Measurements from ENCODE around the gene CFD. TPM values are rescaled to one million over a fixed set of nuclear protein-coding genes. Genes with fewer than 3 reads are reported as not detected.

Gene CFD
- total RNA-seq, 2 experiments from 2014 or later, result 0.35 TPM; not detected in 1

DNA sequence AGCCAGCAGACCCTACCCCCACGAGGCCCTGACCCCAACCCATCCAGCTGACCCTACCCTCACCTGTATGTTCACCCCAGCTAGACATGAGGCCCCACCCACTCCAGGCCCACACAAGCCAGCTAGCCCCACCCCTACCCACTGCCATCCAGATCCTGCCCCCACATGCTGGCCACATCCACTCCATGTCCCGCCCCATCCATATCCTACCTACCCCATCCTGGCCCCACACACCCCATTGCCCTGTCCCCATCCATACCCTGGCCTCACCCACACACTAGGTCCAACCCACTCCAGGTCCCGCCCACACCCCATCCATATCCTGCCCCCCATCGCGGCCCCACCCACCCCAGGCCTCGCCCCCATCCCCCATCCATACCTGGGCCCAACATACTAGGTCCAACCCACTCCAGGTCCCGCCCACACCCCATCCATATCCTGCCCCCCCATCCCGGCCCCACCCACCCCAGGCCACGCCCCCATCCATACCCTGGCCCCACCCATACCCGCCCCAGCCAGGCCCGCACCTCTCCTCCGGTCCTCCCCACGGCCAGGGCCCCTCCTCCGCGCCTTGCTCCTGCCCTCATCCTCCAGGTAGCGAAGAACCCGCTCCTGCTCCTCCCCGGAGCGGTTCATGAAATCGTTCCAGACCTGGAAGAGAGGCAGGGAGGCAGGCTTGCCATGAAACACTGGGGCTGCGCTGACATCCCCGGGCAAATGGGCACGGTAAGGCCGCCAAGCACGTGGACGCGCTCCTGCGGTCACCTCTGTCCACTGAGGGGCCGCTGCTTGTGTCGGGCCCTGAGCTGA, 41.0 kb downstream of the CFD start:
- Histone ChIP-seq H3K4me2 (ENCODE audit: low read length) (no peak overlapping the region), H3K9me3 (ENCODE audit: low read length) (no peaks in the 10 kb centered on the region), H4K20me1 (ENCODE audit: insufficient read depth, low read length) (no peaks in the 10 kb centered on the region), H2AFZ (ENCODE audit: low read length) (no peak overlapping the region), H3K4me3 (ENCODE audit: low read depth, low read length, poor library complexity, severe bottlenecking) (no peak overlapping the region), H3K36me3 (ENCODE audit: insufficient read depth, low read length) (peaks cover 17% of the 10 kb centered on the region; the same call in 1 of the 2 replicates), H3K27ac (ENCODE audit: low read depth, low read length, poor library complexity, severe bottlenecking) (no peak overlapping the region), H3K79me2 (ENCODE audit: insufficient read depth, low read depth, low read length) (no peaks in the 10 kb centered on the region), H3K4me1 (ENCODE audit: insufficient read depth, low read length, poor library complexity, severe bottlenecking) (peaks cover 24% of the 10 kb centered on the region), H3K9me2 (ENCODE audit: insufficient read depth, low read length) (no peaks in the 10 kb centered on the region)
- intact Hi-C loops (cut with micrococcal nuclease; ENCODE audit: unreplicated experiment), result no loop called here
- TF ChIP-seq EZH2phosphoT487 (IDR thresholded peaks at IDR 0.05; ENCODE audit: borderline replicate concordance, low read depth, low read length), result no peak
- DNase-seq (ENCODE audit: low spot score), result peak; percentile 54
- CTCF ChIA-PET (ENCODE audit: unreplicated experiment), result interaction anchor here (0.5 kb wide), 1 partner anchor 109 kb away, joined by 3 read pairs; no protein-coding TSS in a partner anchor
- BruUV-seq (replicated peaks), result no TSS peak
- POLR2A ChIA-PET, result no interaction called here

DNA sequence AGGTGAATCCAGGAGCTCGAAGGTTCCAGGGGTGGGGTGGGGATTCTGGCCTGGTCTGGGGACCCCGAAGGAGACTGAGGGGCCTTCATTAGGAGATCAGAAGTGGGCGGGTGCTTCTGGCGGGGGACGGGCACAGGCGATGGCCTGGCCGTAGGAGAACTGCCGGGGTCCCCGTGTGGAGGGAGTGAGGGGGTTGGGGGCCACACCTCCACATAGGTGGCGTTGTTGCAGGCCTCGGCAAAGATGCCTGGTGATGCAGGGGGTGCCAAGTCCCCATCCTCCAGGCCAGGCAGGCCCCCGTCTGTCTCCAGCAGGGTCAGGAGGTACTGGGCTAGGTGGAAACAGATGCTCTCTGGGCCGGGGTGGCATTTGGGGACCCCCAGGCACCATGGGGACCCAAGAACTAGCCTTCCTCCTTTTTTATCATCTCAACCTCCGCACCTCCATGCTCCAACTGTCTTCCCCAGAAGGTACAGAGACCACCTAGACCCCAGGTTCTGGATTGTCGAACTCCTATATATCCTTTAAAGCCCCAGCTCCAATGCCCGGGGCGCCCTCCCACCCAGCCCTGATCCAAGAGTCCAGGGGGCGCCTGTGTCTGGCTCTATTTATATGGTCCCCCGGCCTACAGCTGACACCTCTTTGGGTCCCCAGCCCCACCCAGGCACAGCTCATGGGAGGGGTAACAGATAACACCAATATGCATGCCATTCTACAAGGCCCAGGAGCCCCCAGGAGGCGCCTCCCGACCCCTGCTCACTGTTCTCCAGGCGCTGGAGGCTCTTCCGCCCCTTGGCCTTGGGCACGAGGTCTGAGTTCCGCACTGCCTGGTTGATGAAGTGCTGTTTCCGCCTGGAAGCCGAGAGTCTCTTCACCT, 42.0 kb downstream of the CFD start:
- intact Hi-C loops (cut with micrococcal nuclease; ENCODE audit: unreplicated experiment), result no loop called here
- no peaks in the 10 kb centered on the region for H3K9me3 ChIP-seq (ENCODE audit: low read length)
- H3K9me2 ChIP-seq (ENCODE audit: insufficient read depth, low read length), result no peaks in the 10 kb centered on the region
- H3K79me2 ChIP-seq (ENCODE audit: insufficient read depth, low read depth, low read length), result no peaks in the 10 kb centered on the region
- ChIA-PET POLR2A (interaction anchor here (0.6 kb wide), 1 partner anchor 44 kb away, joined by 3 read pairs; no protein-coding TSS in a partner anchor), CTCF (ENCODE audit: unreplicated experiment) (no interaction called here)
- no peak for TF ChIP-seq EZH2phosphoT487 (IDR thresholded peaks at IDR 0.05; ENCODE audit: borderline replicate concordance, low read depth, low read length)
- TF ChIP-seq, protein P1, sequence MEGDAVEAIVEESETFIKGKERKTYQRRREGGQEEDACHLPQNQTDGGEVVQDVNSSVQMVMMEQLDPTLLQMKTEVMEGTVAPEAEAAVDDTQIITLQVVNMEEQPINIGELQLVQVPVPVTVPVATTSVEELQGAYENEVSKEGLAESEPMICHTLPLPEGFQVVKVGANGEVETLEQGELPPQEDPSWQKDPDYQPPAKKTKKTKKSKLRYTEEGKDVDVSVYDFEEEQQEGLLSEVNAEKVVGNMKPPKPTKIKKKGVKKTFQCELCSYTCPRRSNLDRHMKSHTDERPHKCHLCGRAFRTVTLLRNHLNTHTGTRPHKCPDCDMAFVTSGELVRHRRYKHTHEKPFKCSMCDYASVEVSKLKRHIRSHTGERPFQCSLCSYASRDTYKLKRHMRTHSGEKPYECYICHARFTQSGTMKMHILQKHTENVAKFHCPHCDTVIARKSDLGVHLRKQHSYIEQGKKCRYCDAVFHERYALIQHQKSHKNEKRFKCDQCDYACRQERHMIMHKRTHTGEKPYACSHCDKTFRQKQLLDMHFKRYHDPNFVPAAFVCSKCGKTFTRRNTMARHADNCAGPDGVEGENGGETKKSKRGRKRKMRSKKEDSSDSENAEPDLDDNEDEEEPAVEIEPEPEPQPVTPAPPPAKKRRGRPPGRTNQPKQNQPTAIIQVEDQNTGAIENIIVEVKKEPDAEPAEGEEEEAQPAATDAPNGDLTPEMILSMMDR (conservative IDR thresholded peaks at IDR 0.05; ENCODE audit: low read length), result no peak
- peaks cover 17% of the 10 kb centered on the region; the same call in 1 of the 2 replicates for H3K36me3 ChIP-seq (ENCODE audit: insufficient read depth, low read length)
- H2AFZ ChIP-seq (ENCODE audit: low read length), result no peak overlapping the region
- BruUV-seq (replicated peaks), result no TSS peak
- H3K27ac ChIP-seq (ENCODE audit: low read depth, low read length, poor library complexity, severe bottlenecking), result no peak overlapping the region
- no peaks in the 10 kb centered on the region for H4K20me1 ChIP-seq (ENCODE audit: insufficient read depth, low read length)
- DNase-seq (ENCODE audit: low spot score), result no peak
- H3K4me2 ChIP-seq (ENCODE audit: low read length), result no peak overlapping the region
- no peak overlapping the region for H3K4me3 ChIP-seq (ENCODE audit: low read depth, low read length, poor library complexity, severe bottlenecking)
- H3K4me1 ChIP-seq (ENCODE audit: insufficient read depth, low read length, poor library complexity, severe bottlenecking), result peaks cover 34% of the 10 kb centered on the region

DNA sequence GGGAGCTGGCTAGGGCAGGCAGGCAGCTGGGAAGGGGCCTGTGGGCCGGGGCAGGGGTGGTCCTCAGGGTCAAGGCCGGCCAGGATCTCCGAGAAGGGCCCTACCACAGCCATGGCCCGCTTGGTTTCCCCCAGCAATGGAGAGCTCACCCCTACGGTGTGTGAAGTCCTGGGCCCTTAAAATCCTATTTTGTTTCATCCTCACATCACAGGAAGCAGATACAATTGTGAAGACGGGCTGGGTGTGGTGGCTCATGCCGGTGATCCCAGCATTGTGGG, 42.6 kb downstream of the CFD start:
- Histone ChIP-seq H3K4me1 (ENCODE audit: insufficient read depth, low read length, poor library complexity, severe bottlenecking) (peaks cover 39% of the 10 kb centered on the region), H3K4me2 (ENCODE audit: low read length) (no peak overlapping the region), H3K79me2 (ENCODE audit: insufficient read depth, low read depth, low read length) (no peaks in the 10 kb centered on the region; the same call in 1 of the 2 replicates), H3K27ac (ENCODE audit: low read depth, low read length, poor library complexity, severe bottlenecking) (no peak overlapping the region), H4K20me1 (ENCODE audit: insufficient read depth, low read length) (no peaks in the 10 kb centered on the region), H3K9me2 (ENCODE audit: insufficient read depth, low read length) (no peaks in the 10 kb centered on the region), H3K9me3 (ENCODE audit: low read length) (no peaks in the 10 kb centered on the region), H3K4me3 (ENCODE audit: low read depth, low read length, poor library complexity, severe bottlenecking) (no peak overlapping the region), H2AFZ (ENCODE audit: low read length) (no peak overlapping the region), H3K36me3 (ENCODE audit: insufficient read depth, low read length) (peaks cover 17% of the 10 kb centered on the region; the same call in 1 of the 2 replicates)
- no peak for DNase-seq (ENCODE audit: low spot score)
- TF ChIP-seq, protein P1 (conservative IDR thresholded peaks at IDR 0.05; ENCODE audit: low read length), result no peak
- no peak for TF ChIP-seq EZH2phosphoT487 (IDR thresholded peaks at IDR 0.05; ENCODE audit: borderline replicate concordance, low read depth, low read length)
- ChIA-PET CTCF (ENCODE audit: unreplicated experiment) (no interaction called here), POLR2A (interaction anchor here (0.6 kb wide), 1 partner anchor 43 kb away, joined by 3 read pairs; no protein-coding TSS in a partner anchor)
- BruUV-seq (replicated peaks), result no TSS peak
- intact Hi-C loops (cut with micrococcal nuclease; ENCODE audit: unreplicated experiment), result no loop called here
